K562 (cell line): ENCODE measurements around the gene FOXA3.

Experiments used
- ATF3 ChIP-seq, 2 experiments: fragments of 450-650 bp in 1 of 2; sonication (generic) in 1 of 2; formaldehyde crosslinking in 1 of 2; IDR thresholded peaks in 1 of 2; conservative IDR thresholded peaks in 1 of 2; 2 replicates each; pipeline versions ENCODE4 v1.6.1 to v1.8.1; 2016 to 2023; ENCODE audit warnings: mild to moderate bottlenecking in 2 of 2, moderate library complexity in 2 of 2, inconsistent platforms in 1 of 2, missing genetic modification reagents in 1 of 2
- CBFB ChIP-seq: sonication (generic); formaldehyde crosslinking; IDR thresholded peaks from 2 replicates; pipeline ENCODE4 v1.4.0; 2020; ENCODE audit warnings: mild to moderate bottlenecking, missing genetic modification reagents
- FOS ChIP-seq: IDR thresholded peaks from 3 replicates; pipeline ENCODE4 v1.6.1; 2011; ENCODE audit not compliant: insufficient read length; ENCODE audit errors: extremely low read depth
- ZNF274 ChIP-seq: IDR thresholded peaks from 2 replicates; pipeline ENCODE4 v1.6.1; 2011; ENCODE audit warnings: low read depth, mild to moderate bottlenecking, low read length, moderate library complexity, borderline replicate concordance
- ZNF431 ChIP-seq: sonication (generic); formaldehyde crosslinking; IDR thresholded peaks from 2 replicates; pipeline ENCODE4 v1.8.0; 2022; ENCODE audit warnings: mild to moderate bottlenecking, missing genetic modification reagents
- TF ChIP-seq, protein P1 (sequence below): IDR thresholded peaks from 2 replicates; pipeline ENCODE4 v1.6.1; 2016; ENCODE audit warnings: missing genetic modification characterization, missing compliant biosample characterization
- TF ChIP-seq, protein P2 (sequence below), 3 experiments: IDR thresholded peaks in 2 of 3; conservative IDR thresholded peaks in 1 of 3; 2 replicates each; pipeline ENCODE4 v1.5.1; 2011 to 2012; ENCODE audit warnings: low read length in 3 of 3, mild to moderate bottlenecking in 3 of 3, control low read depth in 2 of 3, improper control_type of control experiment in 1 of 3, inconsistent platforms in 1 of 3, low read depth in 1 of 3, mixed read lengths in 1 of 3, moderate library complexity in 1 of 3; ENCODE audit not compliant: insufficient read depth in 2 of 3

DNA sequence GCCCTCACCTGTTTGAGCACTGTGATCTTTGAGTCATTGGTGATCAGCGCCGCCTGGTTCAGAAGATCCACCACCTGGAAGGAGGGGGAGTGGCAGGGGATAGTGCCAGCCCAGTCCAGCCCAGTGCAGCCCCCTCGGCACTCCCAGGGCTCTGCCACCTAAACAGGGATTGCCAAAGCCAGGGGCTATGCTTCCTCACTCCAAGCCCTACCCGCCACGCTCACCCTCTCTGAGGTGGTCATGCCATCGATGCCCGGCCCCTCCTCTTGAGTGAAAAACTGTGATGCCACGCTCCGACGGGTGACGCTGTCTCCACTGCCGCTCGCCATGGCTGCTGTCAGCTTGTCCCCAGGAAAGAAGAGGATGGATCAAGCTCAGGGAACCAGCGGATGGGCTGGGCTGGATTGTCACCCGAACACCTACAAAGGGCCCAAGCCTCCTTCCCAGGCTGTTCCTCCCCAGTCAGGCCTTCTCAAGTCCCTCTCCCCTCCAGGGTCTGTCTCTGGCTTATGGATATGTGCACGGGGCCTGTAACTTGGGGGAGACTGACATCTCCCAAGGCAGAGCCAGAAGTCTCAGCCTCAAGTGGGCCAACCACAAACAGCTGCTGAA lies 9.9 kb upstream of the FOXA3 start:
- TF ChIP-seq, protein P1, sequence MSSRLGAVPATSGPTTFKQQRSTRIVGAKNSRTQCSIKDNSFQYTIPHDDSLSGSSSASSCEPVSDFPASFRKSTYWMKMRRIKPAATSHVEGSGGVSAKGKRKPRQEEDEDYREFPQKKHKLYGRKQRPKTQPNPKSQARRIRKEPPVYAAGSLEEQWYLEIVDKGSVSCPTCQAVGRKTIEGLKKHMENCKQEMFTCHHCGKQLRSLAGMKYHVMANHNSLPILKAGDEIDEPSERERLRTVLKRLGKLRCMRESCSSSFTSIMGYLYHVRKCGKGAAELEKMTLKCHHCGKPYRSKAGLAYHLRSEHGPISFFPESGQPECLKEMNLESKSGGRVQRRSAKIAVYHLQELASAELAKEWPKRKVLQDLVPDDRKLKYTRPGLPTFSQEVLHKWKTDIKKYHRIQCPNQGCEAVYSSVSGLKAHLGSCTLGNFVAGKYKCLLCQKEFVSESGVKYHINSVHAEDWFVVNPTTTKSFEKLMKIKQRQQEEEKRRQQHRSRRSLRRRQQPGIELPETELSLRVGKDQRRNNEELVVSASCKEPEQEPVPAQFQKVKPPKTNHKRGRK = no peak
- TF ChIP-seq, protein P2, sequence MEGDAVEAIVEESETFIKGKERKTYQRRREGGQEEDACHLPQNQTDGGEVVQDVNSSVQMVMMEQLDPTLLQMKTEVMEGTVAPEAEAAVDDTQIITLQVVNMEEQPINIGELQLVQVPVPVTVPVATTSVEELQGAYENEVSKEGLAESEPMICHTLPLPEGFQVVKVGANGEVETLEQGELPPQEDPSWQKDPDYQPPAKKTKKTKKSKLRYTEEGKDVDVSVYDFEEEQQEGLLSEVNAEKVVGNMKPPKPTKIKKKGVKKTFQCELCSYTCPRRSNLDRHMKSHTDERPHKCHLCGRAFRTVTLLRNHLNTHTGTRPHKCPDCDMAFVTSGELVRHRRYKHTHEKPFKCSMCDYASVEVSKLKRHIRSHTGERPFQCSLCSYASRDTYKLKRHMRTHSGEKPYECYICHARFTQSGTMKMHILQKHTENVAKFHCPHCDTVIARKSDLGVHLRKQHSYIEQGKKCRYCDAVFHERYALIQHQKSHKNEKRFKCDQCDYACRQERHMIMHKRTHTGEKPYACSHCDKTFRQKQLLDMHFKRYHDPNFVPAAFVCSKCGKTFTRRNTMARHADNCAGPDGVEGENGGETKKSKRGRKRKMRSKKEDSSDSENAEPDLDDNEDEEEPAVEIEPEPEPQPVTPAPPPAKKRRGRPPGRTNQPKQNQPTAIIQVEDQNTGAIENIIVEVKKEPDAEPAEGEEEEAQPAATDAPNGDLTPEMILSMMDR (IDR thresholded peaks at IDR 0.05 in 2 of 3, conservative IDR thresholded peaks at IDR 0.05 in 1 of 3; ENCODE audit: insufficient read depth in 2 of 3, low read depth in 1 of 3, low read length in 3 of 3) = no peak
- no peak for TF ChIP-seq ATF3 (IDR thresholded peaks at IDR 0.05)
- TF ChIP-seq ATF3 (CRISPR knock-in tag; conservative IDR thresholded peaks at IDR 0.05) = no peak
- no peak for TF ChIP-seq ZNF431
- no peak for TF ChIP-seq ZNF274
- TF ChIP-seq CBFB = no peak
- no peak for TF ChIP-seq FOS
